Muscle layer of duodenum (tissue), 2 donors: ENCODE measurements around the gene PTPRR.

Experiments
- H3K27ac ChIP-seq: one replicate; pipeline ENCODE4 v1.7.0; 2013; ENCODE audit warnings: mild to moderate bottlenecking, low read length
- H3K27me3 ChIP-seq: one replicate; pipeline ENCODE4 v1.7.0; 2013; ENCODE audit warnings: low read depth, mild to moderate bottlenecking, control low read depth, low read length
- H3K36me3 ChIP-seq, 2 donors: one replicate each; pipeline ENCODE4 v1.7.0; 2013; ENCODE audit warnings: low read length in 2 of 2, control low read depth in 1 of 2, mild to moderate bottlenecking in 1 of 2; ENCODE audit not compliant: insufficient read depth in 2 of 2, control insufficient read depth in 1 of 2
- H3K4me1 ChIP-seq, 2 donors: one replicate each; pipeline ENCODE4 v1.7.0; 2013; ENCODE audit warnings: low read length in 2 of 2, mild to moderate bottlenecking in 2 of 2, control low read depth in 1 of 2, moderate library complexity in 1 of 2; ENCODE audit not compliant: insufficient read depth in 2 of 2, control insufficient read depth in 1 of 2
- H3K4me3 ChIP-seq, 2 donors: one replicate each; pipeline ENCODE4 v1.7.0; 2013; ENCODE audit warnings: low read length in 2 of 2, low read depth in 1 of 2, mild to moderate bottlenecking in 1 of 2
- H3K9me3 ChIP-seq, 2 donors: one replicate each; pipeline ENCODE4 v1.7.0; 2013; ENCODE audit warnings: low read length in 2 of 2, control low read depth in 1 of 2, mild to moderate bottlenecking in 1 of 2; ENCODE audit not compliant: control insufficient read depth in 1 of 2
- donor health status: healthy.

Gene PTPRR

GRCh38 chr12:70590051-70590450, 330.5 kb downstream of the PTPRR start:
- no peak overlapping the region for H3K27ac ChIP-seq

More at GRCh38 chr12:70590051-70590450, 330.5 kb downstream of the PTPRR start:
- no peaks in the 10 kb centered on the region for H3K4me1 ChIP-seq
- no peak overlapping the region for H3K4me3 ChIP-seq
- H3K36me3 ChIP-seq, result no peaks in the 10 kb centered on the region
- no peaks in the 10 kb centered on the region for H3K27me3 ChIP-seq
- no peaks in the 10 kb centered on the region for H3K9me3 ChIP-seq
